ENCODE results near the gene PFN4.

The PFN4 gene

GRCh38 chr2:24077879-24078278 lies 45.3 kb downstream of the PFN4 start:
- DNase-seq (ENCODE audit: low read depth in 2 of 2), result no peak

DNA sequence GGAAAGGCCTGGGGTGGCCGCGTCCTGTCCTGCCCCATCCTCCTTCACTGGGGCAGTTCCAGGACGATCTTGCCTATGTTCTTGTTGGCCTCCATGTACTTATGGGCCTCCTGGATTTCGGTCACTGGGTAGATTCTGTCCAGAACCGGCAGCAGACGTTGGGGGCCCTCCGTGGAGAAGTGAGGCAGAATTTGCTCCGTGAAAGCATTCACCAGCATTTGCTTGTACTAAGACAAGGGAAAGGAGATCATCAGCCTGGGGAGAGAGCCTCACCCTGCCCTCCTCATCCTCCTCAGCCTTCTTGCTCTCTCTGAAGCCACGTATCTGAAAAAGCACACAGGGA lies 45.6 kb downstream of the PFN4 start:
- no peak for DNase-seq (ENCODE audit: low read depth in 2 of 2)

- no peak for DNase-seq (ENCODE audit: low read depth in 2 of 2)
Observed at GRCh38 chr2:24076849-24077534, 46.1 kb downstream of the PFN4 start.

DNA sequence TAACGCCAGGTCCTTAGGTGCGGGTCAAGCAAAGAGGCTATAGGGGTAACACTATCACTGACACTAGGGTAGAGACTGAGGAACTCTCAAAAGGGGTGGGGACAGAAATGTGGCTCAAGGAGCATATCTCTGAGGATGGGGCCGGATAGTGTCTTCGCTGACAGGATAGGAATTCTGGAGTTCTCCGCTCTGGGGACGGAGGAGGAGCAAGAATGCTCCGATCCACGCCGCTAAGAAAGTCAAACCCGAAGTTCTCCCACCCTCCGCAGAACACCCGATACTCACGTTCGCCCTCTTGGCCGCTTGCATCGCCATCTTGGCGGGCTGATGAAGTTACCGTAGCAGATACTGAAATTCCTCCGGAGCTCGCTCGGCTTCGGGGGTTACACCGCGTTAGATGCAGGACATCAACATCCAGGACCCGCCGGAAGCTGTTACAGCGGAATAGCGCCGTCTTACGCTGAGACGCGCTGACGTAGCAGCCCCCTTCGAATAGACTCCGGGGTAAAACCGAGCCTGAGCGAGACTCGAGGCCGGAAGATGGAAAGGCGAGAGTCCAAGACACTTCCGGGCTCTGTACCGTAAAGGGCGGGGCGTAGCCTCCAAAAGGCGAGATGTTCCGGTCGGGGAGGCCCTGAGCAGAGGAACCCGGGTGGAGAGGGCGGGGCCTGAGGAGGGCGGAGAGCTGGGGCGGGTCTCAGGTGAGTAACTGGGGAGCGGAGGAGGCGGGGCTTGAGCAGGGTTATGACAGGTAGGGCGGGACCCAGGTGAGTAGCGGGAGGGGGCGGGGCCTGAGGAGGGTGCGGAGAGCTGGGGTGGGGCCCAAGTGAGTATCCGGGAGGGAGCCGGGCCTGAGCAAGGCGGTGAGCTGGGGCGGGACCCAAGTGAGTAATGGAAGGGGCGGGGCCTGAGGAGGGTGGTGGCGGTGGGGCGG lies 47.0 kb downstream of the PFN4 start, which contains the start of gene SF3B6:
TSS of gene SF3B6 (minus strand) at position 412 of the 934 bp plus-strand sequence. CDS start at position 315, 97 bp downstream.
- DNase-seq (ENCODE audit: low read depth in 2 of 2), result peak; percentile 99

DNA sequence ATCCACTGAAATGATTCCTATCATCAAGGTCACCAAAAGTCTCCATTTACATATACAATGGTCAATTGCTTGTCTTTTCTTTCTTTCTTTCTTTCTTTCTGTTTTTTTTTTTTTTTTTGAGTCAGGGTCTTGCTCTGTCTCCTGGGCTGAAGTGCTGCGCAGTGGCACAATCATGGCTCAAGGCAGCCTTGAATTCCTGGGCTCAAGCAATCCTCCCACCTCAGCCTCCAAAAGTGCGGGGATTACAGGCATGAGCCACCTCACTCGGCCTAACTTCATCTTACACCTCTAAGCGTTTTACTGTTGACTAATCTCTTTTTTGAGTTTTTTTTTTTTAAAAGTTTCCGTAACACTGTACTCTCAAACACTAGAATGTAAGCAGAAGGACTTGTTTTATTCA lies 47.9 kb downstream of the PFN4 start:
- DNase-seq (ENCODE audit: low read depth in 2 of 2), result no peak

- DNase-seq (ENCODE audit: low read depth in 2 of 2), result no peak
Observed at GRCh38 chr2:24073816-24074215, 49.3 kb downstream of the PFN4 start.

GRCh38 chr2:24072259-24072658 lies 50.9 kb downstream of the PFN4 start:
- no peak for DNase-seq (ENCODE audit: low read depth in 2 of 2)

- no peak for DNase-seq (ENCODE audit: low read depth in 2 of 2)
Observed at GRCh38 chr2:24065341-24065740, 57.8 kb downstream of the PFN4 start.
